Loucy (cell line): ENCODE results near the gene ARF5.
"Not testable (repeated sequence)": the region's sequence is repeated elsewhere in the genome, so short reads cannot be mapped to it uniquely, and the experiment has no call there.

ENCODE experiments used
- H2AFZ ChIP-seq: fragments of 200-600 bp; sonication (generic); 2 replicates; pipeline ENCODE4 v1.6.0; 2016; ENCODE audit warnings: antibody characterized with exemption, mild to moderate bottlenecking, low read length, moderate library complexity
- H3F3A ChIP-seq: fragments of 200-600 bp; 2 replicates; pipeline ENCODE4 v1.6.0; 2016; ENCODE audit warnings: antibody characterized with exemption, low read depth, mild to moderate bottlenecking
- H3K27me3 ChIP-seq: fragments of 200-600 bp; sonication (generic); 2 replicates; pipeline ENCODE4 v1.6.1; 2014; ENCODE audit warnings: low read length, mild to moderate bottlenecking; ENCODE audit not compliant: insufficient read depth, poor library complexity, severe bottlenecking
- H3K36me3 ChIP-seq: fragments of 200-600 bp; sonication (generic); 2 replicates; pipeline ENCODE4 v1.6.1; 2016; ENCODE audit warnings: low read length; ENCODE audit not compliant: insufficient read depth
- H3K4me1 ChIP-seq: fragments of 200-600 bp; sonication (generic); 2 replicates; pipeline ENCODE4 v1.5.1; 2014; ENCODE audit warnings: low read length, mild to moderate bottlenecking; ENCODE audit not compliant: insufficient read depth, poor library complexity, severe bottlenecking
- H3K4me2 ChIP-seq: fragments of 200-600 bp; sonication (generic); 2 replicates; pipeline ENCODE4 v1.6.0; 2014; ENCODE audit warnings: antibody characterized with exemption, low read length, low read depth, mild to moderate bottlenecking; ENCODE audit not compliant: poor library complexity, severe bottlenecking
- H3K4me3 ChIP-seq: fragments of 200-600 bp; sonication (generic); 2 replicates; pipeline ENCODE4 v1.5.1; 2014; ENCODE audit warnings: low read length, mild to moderate bottlenecking, mixed read lengths; ENCODE audit not compliant: poor library complexity, severe bottlenecking
- H3K79me2 ChIP-seq: fragments of 200-600 bp; sonication (generic); 2 replicates; pipeline ENCODE4 v1.6.1; 2014; ENCODE audit warnings: low read length; ENCODE audit not compliant: insufficient read depth
- H3K9ac ChIP-seq: fragments of 200-600 bp; sonication (generic); 2 replicates; pipeline ENCODE4 v1.6.0; 2014; ENCODE audit warnings: mild to moderate bottlenecking, low read depth, low read length, moderate library complexity; ENCODE audit not compliant: poor library complexity, severe bottlenecking
- H3K9me2 ChIP-seq: fragments of 200-600 bp; sonication (generic); replicated peaks from 2 replicates; pipeline ENCODE4 v1.6.1; 2016; ENCODE audit warnings: low read depth, low read length, mixed read lengths
- H3K9me3 ChIP-seq: fragments of 200-600 bp; sonication (generic); 2 replicates; pipeline ENCODE4 v1.6.1; 2014; ENCODE audit warnings: mild to moderate bottlenecking, antibody characterized with exemption, low read length, low read depth; ENCODE audit not compliant: insufficient read depth
- H4K20me1 ChIP-seq: fragments of 200-600 bp; sonication (generic); 2 replicates; pipeline ENCODE4 v1.6.0; 2014; ENCODE audit warnings: antibody characterized with exemption, low read length, mild to moderate bottlenecking; ENCODE audit not compliant: insufficient read depth, poor library complexity, severe bottlenecking
- CTCF ChIP-seq: fragments of 200-600 bp; sonication (generic); conservative IDR thresholded peaks from 2 replicates; pipeline ENCODE4 v1.5.1; 2014; ENCODE audit warnings: mild to moderate bottlenecking, antibody characterized with exemption, low read length
- EZH2phosphoT487 ChIP-seq: fragments of 200-600 bp; IDR thresholded peaks from 2 replicates; pipeline ENCODE4 v1.6.1; 2018; ENCODE audit warnings: antibody characterized with exemption, mild to moderate bottlenecking, moderate library complexity, borderline replicate concordance

The ARF5 gene

GRCh38 chr7:127556404-127556803, 31.8 kb upstream of the ARF5 start:
- no peaks in the 10 kb centered on the region for H3K4me1 ChIP-seq
- no peaks in the 10 kb centered on the region for H3K9me2 ChIP-seq
- no peaks in the 10 kb centered on the region for H3K27me3 ChIP-seq
- no peaks in the 10 kb centered on the region for H3F3A ChIP-seq
- TF ChIP-seq CTCF (no peak), EZH2phosphoT487 (no peak)
- H2AFZ ChIP-seq: no peak overlapping the region
- H3K9ac ChIP-seq: no peak overlapping the region
- no peak overlapping the region for H3K4me2 ChIP-seq
- no peak overlapping the region for H3K4me3 ChIP-seq
- no peaks in the 10 kb centered on the region for H4K20me1 ChIP-seq
- no peaks in the 10 kb centered on the region for H3K79me2 ChIP-seq
- no peaks in the 10 kb centered on the region for H3K9me3 ChIP-seq
- no peaks in the 10 kb centered on the region for H3K36me3 ChIP-seq

DNA sequence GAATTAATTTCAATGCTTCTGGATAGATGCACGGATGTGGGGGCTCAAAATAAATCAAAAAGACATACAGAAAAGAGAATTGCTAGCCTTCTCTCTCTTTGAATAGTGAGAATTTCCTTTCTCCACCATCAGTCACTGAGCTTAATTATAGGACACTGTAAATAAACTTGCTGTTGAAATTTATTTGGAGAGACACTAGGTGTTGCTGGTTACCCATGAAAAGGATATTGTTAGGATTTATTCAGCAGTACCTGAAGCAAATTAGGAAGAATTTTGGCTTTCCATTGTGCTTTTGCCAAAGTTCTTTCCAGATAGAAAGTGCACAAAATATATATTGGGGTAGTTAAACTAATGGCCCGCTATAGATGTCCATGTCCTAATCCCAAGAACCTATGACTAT, 30.4 kb upstream of the ARF5 start:
- H2AFZ ChIP-seq: no peak overlapping the region
- H3K9ac ChIP-seq: no peak overlapping the region
- no peaks in the 10 kb centered on the region for H3K36me3 ChIP-seq
- no peak overlapping the region for H3K4me2 ChIP-seq
- H3K79me2 ChIP-seq: no peaks in the 10 kb centered on the region
- no peaks in the 10 kb centered on the region for H4K20me1 ChIP-seq
- no peak overlapping the region for H3K4me3 ChIP-seq
- no peaks in the 10 kb centered on the region for H3K4me1 ChIP-seq
- no peak for TF ChIP-seq CTCF
- TF ChIP-seq EZH2phosphoT487: no peak
- H3K9me2 ChIP-seq: no peaks in the 10 kb centered on the region
- H3K9me3 ChIP-seq: no peaks in the 10 kb centered on the region
- H3K27me3 ChIP-seq: no peaks in the 10 kb centered on the region
- no peaks in the 10 kb centered on the region for H3F3A ChIP-seq

GRCh38 chr7:127566242-127566641, 22.0 kb upstream of the ARF5 start:
- H3K9me2 ChIP-seq: no peaks in the 10 kb centered on the region
- no peaks in the 10 kb centered on the region for H4K20me1 ChIP-seq
- no peak overlapping the region for H3K4me3 ChIP-seq
- no peak for TF ChIP-seq EZH2phosphoT487
- TF ChIP-seq CTCF: no peak
- H3K36me3 ChIP-seq: no peaks in the 10 kb centered on the region
- no peak overlapping the region for H3K4me2 ChIP-seq
- no peaks in the 10 kb centered on the region for H3F3A ChIP-seq
- H3K27me3 ChIP-seq: no peaks in the 10 kb centered on the region
- no peak overlapping the region for H2AFZ ChIP-seq
- H3K4me1 ChIP-seq: no peaks in the 10 kb centered on the region
- H3K9ac ChIP-seq: no peak overlapping the region
- H3K9me3 ChIP-seq: no peaks in the 10 kb centered on the region
- no peaks in the 10 kb centered on the region for H3K79me2 ChIP-seq

- not testable (repeated sequence) for H3F3A ChIP-seq, H3K36me3 ChIP-seq, H3K4me3 ChIP-seq, H3K9ac ChIP-seq, H2AFZ ChIP-seq, H3K79me2 ChIP-seq, H3K4me1 ChIP-seq, H3K27me3 ChIP-seq, H3K9me3 ChIP-seq, H3K9me2 ChIP-seq, H4K20me1 ChIP-seq, H3K4me2 ChIP-seq
These were observed 20.2 kb upstream of the ARF5 start for GRCh38 chr7:127568034-127568433.
